Measurements from ENCODE around the gene PIP4K2C.

GRCh38 chr12:57603324-57603723 lies 12.3 kb downstream of the PIP4K2C start:
- TF ChIP-seq, protein P1, sequence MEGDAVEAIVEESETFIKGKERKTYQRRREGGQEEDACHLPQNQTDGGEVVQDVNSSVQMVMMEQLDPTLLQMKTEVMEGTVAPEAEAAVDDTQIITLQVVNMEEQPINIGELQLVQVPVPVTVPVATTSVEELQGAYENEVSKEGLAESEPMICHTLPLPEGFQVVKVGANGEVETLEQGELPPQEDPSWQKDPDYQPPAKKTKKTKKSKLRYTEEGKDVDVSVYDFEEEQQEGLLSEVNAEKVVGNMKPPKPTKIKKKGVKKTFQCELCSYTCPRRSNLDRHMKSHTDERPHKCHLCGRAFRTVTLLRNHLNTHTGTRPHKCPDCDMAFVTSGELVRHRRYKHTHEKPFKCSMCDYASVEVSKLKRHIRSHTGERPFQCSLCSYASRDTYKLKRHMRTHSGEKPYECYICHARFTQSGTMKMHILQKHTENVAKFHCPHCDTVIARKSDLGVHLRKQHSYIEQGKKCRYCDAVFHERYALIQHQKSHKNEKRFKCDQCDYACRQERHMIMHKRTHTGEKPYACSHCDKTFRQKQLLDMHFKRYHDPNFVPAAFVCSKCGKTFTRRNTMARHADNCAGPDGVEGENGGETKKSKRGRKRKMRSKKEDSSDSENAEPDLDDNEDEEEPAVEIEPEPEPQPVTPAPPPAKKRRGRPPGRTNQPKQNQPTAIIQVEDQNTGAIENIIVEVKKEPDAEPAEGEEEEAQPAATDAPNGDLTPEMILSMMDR (IDR thresholded peaks at IDR 0.05; ENCODE audit: low read depth, low read length): no peak
- TF ChIP-seq POLR2A (IDR thresholded peaks at IDR 0.05; ENCODE audit: extremely low read depth, insufficient read length): no peak
- no peak for TF ChIP-seq MYC (IDR thresholded peaks at IDR 0.05; ENCODE audit: low read depth, low read length)
- TF ChIP-seq MAX (IDR thresholded peaks at IDR 0.05; ENCODE audit: low read depth, low read length): no peak

Measured in NB4 (cell line).